Stimulated activated CD8-positive, alpha-beta memory T cell treated with anti-CD3 and anti-CD28 coated beads, Interleukin-7, amount 100 ng/mL, for 1 hour (primary cell): ENCODE data around the gene SLC9A9.

Experiments
- DNase-seq, 2 donors: peaks; one replicate each; pipeline ENCODE4 v3.0.0-alpha.2; 2020; ENCODE audit warnings: low read depth in 2 of 2

SLC9A9 gene

DNA sequence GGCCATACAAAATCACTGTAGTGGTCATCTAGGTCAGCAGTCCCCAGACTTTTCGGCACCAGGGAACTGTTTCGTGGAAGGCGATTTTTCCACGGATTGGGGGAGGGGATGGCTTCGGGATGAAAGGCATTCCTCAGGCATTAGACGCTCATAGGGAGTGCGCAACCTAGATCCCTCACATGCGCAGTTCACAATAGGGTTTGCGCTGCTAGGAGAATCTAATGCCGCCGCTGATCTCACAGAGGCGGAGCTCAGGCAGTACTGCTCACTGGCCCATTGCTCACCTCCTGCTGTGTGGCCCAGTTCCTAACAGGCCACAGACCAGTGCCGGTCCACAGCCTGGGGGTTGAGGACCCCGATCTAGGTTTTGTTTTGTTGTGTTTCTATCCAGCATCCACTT is 200.1 kb downstream of the SLC9A9 start:
- DNase-seq = no peak

- no peak for DNase-seq
Observed at GRCh38 chr3:143644370-143645089, 203.7 kb downstream of the SLC9A9 start.

DNA sequence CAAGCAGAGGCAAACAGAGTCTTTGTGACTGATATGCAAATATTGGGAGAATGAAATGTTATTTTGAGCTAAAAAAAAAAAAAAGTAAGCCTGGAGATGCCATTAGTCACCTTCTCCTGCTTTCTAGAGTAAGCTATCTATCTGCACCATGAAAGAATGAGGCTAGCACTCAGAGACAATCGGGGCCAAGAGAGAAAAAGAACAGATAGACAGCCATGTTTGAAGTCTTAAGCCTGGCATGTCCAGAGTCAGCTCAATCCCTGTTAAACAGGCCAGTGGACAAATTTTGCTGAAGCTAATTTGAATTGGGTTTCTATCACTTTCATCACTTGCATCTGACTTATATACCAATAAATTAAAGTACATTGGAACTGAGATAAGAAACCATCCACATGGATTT is 204.4 kb downstream of the SLC9A9 start:
- no peak for DNase-seq

DNA sequence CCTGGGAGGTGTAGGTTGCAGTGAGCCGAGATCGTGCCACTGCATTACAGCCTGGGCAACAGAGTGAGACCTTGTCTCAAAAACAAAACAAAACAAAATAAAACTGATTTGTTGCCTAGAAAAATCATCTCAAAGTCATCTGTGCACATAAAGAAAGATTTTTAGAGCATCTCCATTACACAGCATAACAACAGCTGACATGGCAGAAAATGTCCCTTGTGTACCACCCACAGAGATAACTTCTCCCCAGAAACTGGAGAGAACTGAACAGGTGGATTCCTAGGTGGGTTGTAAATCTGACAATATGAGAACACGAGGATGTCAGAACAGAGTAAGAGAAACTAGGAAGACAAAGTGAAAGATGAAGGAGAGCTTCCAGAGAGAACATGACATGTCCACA is 207.5 kb downstream of the SLC9A9 start:
- DNase-seq = no peak

GRCh38 chr3:143637133-143637532 is 211.1 kb downstream of the SLC9A9 start:
- DNase-seq = no peak

DNA sequence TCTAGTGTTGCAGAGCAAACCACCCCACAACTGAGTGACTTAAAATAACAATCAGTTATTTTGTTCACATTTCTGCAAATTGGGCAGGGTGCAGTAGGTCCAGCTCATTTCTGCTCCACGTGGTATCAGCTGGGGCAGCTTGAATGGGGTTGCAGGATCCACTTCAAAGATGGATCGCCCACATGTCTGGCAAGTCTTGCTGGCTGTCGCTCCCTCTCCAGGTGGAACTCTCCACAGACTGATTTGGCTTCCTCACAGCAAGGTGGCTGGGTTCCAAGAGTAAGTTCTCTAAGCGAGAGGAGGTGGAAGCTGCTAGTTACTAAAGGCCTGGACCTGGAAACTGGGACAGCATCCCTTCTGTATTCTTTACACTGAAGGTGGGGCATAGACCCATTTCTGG is 213.3 kb downstream of the SLC9A9 start:
- no peak for DNase-seq

DNA sequence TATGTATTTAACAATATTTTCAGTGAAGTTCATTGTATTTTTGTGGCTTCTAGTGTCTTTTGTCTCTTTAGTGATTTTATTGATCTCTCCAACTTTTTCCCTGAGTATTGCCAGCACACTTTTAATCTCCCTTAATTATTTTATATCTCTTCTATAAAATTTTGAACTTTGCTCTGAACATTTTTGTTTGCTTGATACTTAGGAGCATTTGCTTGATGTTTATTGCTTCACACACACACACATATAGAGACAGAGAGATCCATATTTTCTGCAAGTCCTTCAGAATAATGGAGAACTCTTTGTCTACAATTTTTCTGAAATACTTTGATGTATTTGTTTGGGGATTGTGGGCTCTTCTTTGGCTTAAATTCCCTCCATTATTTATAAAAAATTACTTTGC is 213.8 kb downstream of the SLC9A9 start:
- no peak for DNase-seq

DNA sequence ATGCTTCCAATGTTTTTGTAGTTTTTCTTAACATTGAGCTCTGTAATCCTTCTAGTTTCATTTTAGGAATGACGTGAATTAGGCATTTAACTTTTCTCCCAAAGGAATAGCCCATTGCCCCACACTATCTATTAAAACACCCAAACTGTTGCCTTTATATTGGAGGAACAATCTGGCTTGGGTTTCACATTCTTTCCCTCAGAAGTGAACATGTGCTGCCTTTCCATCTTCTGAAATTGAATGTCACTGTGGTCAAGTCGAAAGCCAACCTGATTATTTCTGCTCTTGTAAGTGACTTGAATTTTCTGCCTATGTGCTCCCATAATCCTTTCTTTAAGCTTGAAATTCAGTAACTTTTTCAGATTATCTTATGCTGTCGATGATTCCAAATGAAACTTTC is 214.5 kb downstream of the SLC9A9 start:
- no peak for DNase-seq

DNA sequence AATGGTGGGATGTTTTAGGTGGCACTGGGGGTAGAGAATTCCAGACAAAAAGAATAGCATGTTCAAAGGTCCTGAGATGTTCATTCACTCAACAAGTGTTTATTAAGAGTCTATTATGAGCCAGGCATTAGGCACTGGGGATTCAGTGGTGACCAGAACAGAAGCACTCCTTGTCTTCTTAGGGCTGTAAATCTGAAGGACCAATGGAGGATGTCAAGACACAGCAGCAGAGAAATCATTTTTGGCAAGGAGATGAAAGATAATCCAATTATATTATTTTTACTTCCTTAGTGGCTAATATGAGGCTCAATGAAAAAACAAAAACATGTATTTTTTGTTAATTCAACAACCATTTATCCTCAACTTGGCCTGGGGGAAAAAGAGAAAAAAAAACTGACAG is 218.5 kb downstream of the SLC9A9 start:
- DNase-seq = no peak

DNA sequence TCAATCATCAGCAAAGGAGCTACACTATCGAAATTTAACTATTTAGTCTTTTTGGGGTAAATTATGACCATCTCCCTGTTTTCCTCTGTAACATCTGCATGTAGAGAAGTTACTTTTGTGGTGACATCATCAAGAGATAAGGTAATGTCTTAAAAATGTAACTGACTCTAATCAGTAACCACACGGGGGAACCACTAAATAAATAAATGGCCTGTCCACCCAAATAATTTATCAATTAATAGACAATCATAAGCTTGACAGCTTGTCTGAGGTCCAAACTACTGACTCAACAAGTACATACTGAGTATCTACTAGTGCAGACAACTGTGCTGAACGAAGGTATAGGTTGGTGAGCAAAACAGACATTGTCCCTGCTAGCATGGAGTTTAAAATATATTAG is 219.3 kb downstream of the SLC9A9 start:
- DNase-seq = no peak

- DNase-seq = no peak
Observed at GRCh38 chr3:143627336-143627735, 220.9 kb downstream of the SLC9A9 start.

- DNase-seq = no peak
Observed at GRCh38 chr3:143619231-143619630, 229.0 kb downstream of the SLC9A9 start.

GRCh38 chr3:143617050-143617449 is 231.2 kb downstream of the SLC9A9 start:
- no peak for DNase-seq

DNA sequence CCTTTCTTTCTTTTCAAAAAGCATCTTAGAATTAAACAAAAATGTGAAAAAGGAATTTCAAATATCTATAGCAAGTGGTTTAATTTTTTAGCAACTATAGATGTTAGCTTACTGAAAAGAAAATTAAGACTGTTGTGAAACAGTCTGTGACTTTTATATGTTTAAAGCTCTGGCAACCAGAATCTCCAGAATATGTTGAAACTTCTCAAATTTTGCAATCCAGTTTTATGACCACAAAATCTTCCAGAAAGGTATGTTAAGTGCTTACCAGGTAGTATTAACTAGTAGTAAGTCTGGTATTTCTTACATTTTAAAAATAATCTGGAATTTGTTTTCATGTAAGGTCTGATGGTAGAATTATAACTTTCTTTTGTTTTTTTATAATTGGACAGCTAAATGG is 235.0 kb downstream of the SLC9A9 start:
- no peak for DNase-seq

DNA sequence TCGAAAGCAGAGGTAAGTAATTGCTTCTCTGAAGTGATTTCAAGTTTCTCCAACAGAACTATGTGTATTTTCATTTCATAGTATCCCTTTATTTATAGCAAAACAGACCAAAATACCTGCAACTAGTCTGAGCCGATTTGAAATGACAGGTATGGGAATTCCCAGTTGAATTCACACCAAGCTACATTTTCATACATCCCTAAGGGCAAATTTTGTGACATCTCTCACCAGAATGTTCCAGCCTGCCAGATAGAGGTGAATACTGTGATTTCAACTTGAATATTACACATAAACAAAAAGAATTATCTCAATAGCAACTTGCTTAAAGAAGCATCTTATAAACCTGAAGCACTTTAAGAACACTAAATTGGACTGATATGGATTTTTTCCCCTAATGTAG is 235.7 kb downstream of the SLC9A9 start:
- no peak for DNase-seq

DNA sequence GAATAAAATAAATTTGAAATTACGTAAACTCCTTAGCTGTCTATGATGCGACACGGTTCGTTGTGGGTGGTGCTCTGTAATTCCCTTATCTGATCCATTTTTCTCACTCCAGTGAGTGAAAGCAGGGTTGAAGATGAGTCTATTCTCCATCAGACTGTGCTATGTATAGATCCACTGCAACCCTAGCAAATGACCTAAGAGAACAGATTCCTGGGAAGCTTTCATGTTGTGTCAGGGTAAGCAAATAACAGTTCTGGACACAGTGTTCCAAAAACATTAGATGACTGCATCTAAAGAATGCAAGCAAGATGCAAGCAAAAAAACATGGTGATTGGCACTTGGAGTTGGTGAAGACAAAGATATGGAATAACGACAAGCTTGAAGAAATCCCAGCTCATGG is 239.3 kb downstream of the SLC9A9 start:
- no peak for DNase-seq

DNA sequence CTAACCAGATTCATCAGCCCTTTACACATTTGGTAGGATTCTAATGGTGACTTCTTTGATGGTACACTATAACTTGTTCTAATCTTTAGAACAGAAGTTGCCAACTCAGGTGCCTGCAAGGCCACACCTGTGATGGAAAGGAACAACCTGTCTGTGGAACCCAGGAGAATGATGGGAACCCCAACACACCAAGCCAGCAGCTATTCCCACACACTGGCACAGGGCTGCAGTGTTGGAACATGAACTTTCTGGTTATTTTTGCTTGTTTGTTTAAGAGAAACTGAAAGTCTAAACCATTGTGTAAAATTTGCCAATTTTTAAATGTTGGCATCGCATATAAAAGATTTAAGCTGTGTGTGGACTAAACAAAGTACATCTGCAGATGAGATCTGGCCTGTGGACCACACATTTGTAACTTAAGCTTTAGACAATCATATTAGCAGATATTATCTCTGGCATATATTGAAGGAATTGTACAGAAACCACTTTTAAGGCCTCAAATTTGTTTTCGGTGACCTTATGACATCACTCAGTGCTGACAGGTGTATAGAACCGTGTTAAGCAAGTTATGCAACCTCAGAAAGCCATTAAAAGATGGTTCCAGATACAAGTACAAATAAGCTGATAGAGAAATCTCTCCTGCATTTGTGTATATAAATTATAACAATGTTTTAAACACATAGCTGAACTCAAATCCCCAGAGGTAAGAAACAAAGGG is 242.9 kb downstream of the SLC9A9 start:
- no peak for DNase-seq

DNA sequence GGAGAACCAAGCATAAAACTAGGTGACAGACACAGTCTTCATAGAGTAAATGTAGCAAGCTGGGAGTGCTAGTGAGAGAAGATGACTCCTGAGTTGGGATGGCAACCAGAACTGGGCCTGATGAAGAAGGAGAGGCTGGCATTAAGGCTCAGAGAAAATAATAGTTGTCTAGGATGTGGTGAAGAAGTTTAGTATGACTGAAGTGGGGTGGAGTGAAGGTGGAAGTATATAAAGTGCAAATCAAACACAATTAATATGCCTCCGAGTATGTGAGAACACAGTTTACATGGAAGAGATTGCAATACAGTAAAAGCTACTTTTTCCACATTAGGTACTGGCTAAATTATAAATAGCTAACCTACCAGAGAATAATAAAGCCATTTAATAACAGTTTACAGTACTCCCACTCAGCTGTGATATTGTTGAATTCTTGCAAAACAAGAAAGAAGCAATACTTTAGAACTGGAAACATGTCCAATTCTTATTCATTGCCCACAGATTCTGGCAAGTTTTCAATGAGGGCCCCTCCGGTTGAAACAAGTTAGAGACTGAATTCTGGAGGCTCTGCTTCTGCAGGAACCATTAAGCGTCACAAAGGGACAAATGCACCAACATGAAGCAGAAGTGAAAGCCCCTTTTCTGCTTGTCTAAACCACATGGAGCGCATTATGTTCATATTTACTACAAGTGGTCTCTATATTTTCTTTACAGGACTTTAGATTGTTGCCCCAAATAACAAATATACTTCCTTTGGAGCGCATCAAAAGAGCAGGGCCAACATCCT is 243.7 kb downstream of the SLC9A9 start:
- no peak for DNase-seq

DNA sequence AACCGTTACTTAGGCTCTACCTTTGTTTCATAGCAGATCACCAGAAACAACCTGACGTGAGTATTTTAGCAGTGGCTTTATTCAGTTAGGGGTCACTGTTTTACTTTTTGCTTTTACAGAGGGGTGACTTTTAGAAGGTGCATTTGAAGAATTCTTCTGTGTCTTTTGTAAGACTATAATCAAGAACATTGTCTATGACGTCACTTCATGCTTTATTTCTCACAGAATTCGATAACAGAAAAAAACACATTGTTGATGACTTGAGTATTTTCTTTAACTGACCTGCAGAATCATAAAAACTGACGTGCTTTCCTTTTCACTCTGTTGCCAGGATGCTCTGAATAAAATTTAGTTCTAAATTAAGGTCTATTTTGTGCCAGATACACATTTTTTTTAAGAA is 244.5 kb downstream of the SLC9A9 start:
- DNase-seq = no peak

DNA sequence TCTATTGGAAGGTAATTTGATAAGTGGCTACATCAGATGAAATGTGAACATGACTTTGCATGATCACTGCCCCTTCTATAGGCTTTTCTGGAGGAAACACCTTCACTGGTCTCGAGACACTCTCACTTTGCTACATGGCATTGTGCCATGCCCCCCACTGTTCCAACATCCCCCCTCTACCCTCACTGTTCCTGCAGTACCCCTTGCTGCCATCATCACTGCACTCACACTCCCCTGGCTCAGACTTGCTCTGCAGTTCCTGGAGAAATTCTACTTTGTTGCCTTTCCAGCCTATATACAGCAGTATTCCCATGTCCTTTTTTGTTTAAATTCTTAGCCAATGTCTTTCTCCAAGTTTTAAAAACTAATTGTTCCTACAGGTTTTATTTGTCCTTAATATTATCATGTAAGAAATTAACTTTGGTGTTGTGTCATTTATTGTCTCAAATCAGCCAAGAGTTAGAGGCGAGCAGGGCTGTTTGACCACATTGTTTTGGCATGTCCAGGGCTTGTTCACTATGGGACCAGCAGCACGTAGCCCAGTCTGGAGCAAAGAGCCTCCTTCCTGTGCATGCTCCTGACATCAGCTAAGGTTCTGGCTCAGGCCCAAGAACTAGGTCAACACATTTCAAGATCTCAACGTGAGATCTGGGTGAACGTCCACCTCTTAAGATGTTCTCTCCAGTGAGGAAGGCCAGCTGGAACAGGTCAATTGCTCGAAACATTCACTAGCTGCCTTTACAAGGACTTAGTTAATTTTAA is 246.4 kb downstream of the SLC9A9 start:
- DNase-seq = no peak

DNA sequence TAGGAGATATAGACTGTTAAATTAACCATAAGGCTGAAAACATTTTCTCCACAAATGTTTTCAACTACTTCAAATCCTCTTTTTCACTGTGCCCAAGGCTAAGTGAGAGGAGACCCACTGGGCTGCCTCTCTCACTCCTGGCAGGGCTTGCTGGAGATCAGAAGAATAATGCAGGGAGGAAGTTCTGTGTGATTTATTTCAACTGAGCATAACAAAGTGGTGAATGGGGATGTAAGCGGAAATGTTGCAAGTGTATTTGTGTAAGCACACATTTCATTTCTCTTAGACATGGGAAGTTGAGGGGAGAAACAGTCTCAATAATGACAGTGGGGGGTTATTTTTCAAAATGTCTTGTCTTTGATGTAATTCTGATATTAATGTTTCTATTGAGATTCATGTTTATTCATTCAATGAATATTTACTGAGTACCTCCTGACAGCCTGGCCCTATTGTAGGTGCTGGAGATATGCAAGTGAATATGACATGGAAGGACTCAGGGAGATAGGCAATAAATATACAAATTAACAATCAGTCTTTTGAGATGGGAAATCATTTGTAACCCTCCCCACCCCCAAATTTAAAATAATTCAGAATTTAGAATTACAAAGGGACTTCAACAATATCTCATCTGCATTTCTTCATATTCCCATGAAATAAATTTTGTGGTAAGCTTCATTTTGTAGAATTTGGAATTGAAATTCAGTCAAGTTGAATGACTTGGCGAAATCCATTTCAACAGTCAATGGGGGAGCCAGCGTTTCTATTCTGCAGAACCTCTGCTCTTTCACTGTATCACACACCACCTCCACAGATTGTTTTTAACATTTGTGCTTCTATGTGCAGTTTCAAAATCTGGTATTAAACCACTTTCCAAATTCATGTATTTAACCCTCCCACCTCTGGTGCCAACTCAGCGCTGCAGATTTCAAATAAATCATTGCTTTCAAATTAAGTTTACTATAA is 247.2 kb downstream of the SLC9A9 start:
- DNase-seq = no peak
